Measurements from ENCODE around the gene HOXA3. TPM values are rescaled to one million over a fixed set of nuclear protein-coding genes. Genes with fewer than 3 reads are reported as not detected.

The HOXA3 gene
- total RNA-seq, 2 donors from 2014 or later: not detected

DNA sequence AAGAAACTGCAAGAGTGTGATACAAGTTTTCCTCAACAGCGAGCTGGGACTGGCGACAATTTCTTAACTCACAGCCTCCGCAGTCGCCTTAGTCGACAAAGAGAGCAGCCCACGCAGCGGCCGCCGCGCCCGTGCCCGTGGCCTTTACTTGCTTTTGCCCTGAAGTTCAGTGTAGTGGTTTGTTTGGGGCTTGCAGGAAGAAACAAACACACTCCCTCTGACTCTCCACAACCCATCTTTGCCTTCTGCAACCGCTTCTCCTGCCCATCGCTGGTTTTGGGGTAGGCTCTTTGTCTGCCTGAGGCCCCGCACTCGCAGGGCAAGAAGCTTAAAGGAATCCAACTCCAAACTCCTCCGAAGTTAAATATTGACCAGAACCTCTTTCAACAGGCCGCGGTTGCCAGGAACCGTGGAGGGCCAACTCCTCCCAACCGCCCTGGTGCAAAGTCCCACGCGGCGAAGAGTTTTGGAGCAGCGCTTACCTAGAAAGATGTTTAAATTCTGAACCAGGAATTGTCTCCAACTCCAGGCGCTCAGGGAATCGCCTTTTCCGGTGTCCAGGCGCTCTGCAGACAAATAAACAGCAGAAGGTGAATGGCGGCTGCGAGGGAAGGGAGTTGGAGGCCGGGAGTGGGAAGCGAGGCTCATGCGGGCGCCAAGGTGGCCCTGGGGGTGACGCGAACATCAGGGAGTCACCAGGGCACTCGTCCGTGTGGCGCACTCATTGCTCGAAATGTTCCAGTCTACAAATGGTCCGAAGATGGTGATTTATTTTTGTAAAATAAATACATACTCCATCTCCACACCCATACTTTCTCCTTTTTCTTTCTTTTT is 30.1 kb downstream of the HOXA3 start:
- DNase-seq: peak; percentile 55

DNA sequence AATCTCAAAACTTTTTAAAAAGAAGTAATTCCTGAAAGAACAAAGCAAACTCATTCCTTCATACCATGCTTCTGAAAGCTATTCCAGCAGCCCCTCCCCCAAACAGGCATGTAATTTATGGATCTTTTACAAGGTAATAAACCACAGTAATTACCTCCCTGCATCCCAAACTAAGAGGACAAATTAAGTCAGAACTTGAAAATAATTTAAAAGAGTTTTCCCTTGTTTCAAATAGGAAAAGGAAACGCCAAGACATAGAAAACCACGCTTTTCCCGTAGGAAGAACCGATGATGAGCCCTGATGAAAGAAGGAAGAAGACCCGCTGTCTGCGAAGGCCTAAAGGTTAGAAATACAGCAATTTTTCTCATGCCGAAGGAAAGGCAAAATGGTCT is 30.7 kb downstream of the HOXA3 start:
- Histone ChIP-seq H3K9me3 (ENCODE audit: control insufficient read depth, low read length) (peaks cover 10% of the 10 kb centered on the region), H3K4me1 (ENCODE audit: control insufficient read depth, insufficient read depth, low read length) (no peaks in the 10 kb centered on the region), H3K9ac (ENCODE audit: extremely low read depth, low read length, poor library complexity, severe bottlenecking) (no peak overlapping the region), H3K4me3 (ENCODE audit: low read length) (no peak overlapping the region), H3K36me3 (ENCODE audit: control insufficient read depth, insufficient read depth, low read length) (no peaks in the 10 kb centered on the region), H3K27me3 (ENCODE audit: control insufficient read depth, insufficient read depth, low read length, poor library complexity, severe bottlenecking) (peaks cover 100% of the 10 kb centered on the region), H3K27ac (ENCODE audit: low read depth, low read length) (no peak overlapping the region)
- Mint-ChIP-seq H3K36me3 (ENCODE audit: low read depth) (no peaks in the 10 kb centered on the region), H3K9me3 (no peaks in the 10 kb centered on the region), H3K4me3 (no peak overlapping the region), H3K27ac (no peak overlapping the region), H3K27me3 (ENCODE audit: insufficient read depth) (peaks cover 100% of the 10 kb centered on the region), H3K4me1 (peaks cover 4% of the 10 kb centered on the region)
- TF ChIP-seq, protein P1, sequence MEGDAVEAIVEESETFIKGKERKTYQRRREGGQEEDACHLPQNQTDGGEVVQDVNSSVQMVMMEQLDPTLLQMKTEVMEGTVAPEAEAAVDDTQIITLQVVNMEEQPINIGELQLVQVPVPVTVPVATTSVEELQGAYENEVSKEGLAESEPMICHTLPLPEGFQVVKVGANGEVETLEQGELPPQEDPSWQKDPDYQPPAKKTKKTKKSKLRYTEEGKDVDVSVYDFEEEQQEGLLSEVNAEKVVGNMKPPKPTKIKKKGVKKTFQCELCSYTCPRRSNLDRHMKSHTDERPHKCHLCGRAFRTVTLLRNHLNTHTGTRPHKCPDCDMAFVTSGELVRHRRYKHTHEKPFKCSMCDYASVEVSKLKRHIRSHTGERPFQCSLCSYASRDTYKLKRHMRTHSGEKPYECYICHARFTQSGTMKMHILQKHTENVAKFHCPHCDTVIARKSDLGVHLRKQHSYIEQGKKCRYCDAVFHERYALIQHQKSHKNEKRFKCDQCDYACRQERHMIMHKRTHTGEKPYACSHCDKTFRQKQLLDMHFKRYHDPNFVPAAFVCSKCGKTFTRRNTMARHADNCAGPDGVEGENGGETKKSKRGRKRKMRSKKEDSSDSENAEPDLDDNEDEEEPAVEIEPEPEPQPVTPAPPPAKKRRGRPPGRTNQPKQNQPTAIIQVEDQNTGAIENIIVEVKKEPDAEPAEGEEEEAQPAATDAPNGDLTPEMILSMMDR (conservative IDR thresholded peaks at IDR 0.05): no peak
- no peak for DNase-seq
- WGBS, 2 experiments (ENCODE audit: insufficient coverage in 1 of 2, insufficient read length in 1 of 2): 18 to 21% methylated on average over 7 of the region's 7 CpGs

More for the DNA sequence above, 30.1 kb downstream of the HOXA3 start:
- peaks cover 10% of the 10 kb centered on the region for H3K9me3 ChIP-seq (ENCODE audit: control insufficient read depth, low read length)
- Mint-ChIP-seq H3K27ac (no peak overlapping the region), H3K9me3 (no peaks in the 10 kb centered on the region), H3K27me3 (ENCODE audit: insufficient read depth) (peaks cover 100% of the 10 kb centered on the region), H3K36me3 (ENCODE audit: low read depth) (no peaks in the 10 kb centered on the region), H3K4me3 (no peak overlapping the region), H3K4me1 (peaks cover 4% of the 10 kb centered on the region)
- H3K27me3 ChIP-seq (ENCODE audit: control insufficient read depth, insufficient read depth, low read length, poor library complexity, severe bottlenecking): peaks cover 100% of the 10 kb centered on the region
- H3K9ac ChIP-seq (ENCODE audit: extremely low read depth, low read length, poor library complexity, severe bottlenecking): no peak overlapping the region
- 4 to 5% methylated on average over 17 to 37 of the region's 42 CpGs for WGBS, 2 experiments (ENCODE audit: insufficient coverage in 1 of 2, insufficient read length in 1 of 2)
- no peaks in the 10 kb centered on the region for H3K4me1 ChIP-seq (ENCODE audit: control insufficient read depth, insufficient read depth, low read length)
- TF ChIP-seq, protein P1 (conservative IDR thresholded peaks at IDR 0.05): no peak
- H3K36me3 ChIP-seq (ENCODE audit: control insufficient read depth, insufficient read depth, low read length): no peaks in the 10 kb centered on the region
- no peak overlapping the region for H3K4me3 ChIP-seq (ENCODE audit: low read length)
- H3K27ac ChIP-seq (ENCODE audit: low read depth, low read length): peak overlapping the region; percentile 29

DNA sequence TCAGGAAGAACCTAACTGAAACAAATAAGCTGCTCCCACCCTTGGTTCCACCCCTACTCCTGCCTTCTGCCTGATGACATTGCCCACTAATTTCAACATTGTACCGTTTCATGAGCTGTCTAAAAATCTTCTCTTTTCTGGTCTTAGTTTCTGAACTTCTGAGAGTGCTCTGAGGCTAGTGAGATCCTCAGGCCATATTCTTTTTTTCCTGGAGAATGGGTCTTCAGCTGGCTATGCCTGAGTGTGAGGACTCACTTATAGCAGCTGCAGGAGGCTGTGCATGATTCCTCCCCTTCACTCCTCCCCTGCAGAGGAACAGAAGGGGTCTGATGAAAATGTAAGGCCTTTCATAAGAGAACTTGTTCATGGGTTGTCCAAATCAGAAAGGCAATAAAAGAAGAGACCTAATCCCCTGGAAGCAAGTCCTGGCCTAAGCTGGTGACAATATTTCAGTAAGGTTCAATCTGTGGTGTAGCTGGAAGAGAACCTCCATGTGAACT is 32.9 kb downstream of the HOXA3 start:
- H3K4me3 Mint-ChIP-seq: no peak overlapping the region
- peaks cover 99% of the 10 kb centered on the region for H3K27me3 Mint-ChIP-seq (ENCODE audit: insufficient read depth)
- Histone ChIP-seq H3K27me3 (ENCODE audit: control insufficient read depth, insufficient read depth, low read length, poor library complexity, severe bottlenecking) (peaks cover 100% of the 10 kb centered on the region), H3K4me3 (ENCODE audit: low read length) (no peak overlapping the region), H3K9me3 (ENCODE audit: control insufficient read depth, low read length) (peaks cover 1% of the 10 kb centered on the region), H3K27ac (ENCODE audit: low read depth, low read length) (no peak overlapping the region), H3K9ac (ENCODE audit: extremely low read depth, low read length, poor library complexity, severe bottlenecking) (no peak overlapping the region), H3K36me3 (ENCODE audit: control insufficient read depth, insufficient read depth, low read length) (no peaks in the 10 kb centered on the region), H3K4me1 (ENCODE audit: control insufficient read depth, insufficient read depth, low read length) (no peaks in the 10 kb centered on the region)
- peaks cover 4% of the 10 kb centered on the region for H3K4me1 Mint-ChIP-seq
- 49% methylated on average over 1 of the region's 1 CpG; no CpG with 5 or more reads in 1 of the 2 experiments for WGBS, 2 experiments (ENCODE audit: insufficient coverage in 1 of 2, insufficient read length in 1 of 2)
- H3K27ac Mint-ChIP-seq: no peak overlapping the region
- no peaks in the 10 kb centered on the region for H3K9me3 Mint-ChIP-seq
- no peak for DNase-seq
- H3K36me3 Mint-ChIP-seq (ENCODE audit: low read depth): no peaks in the 10 kb centered on the region
- TF ChIP-seq, protein P1 (conservative IDR thresholded peaks at IDR 0.05): no peak
